Endothelial cell (in vitro differentiated cells): Measurements from ENCODE around the gene ARHGEF11. TPM values are rescaled to one million over a fixed set of nuclear protein-coding genes. Genes with fewer than 3 reads are reported as not detected.

ENCODE experiments used
- DNase-seq: peaks from one replicate; pipeline ENCODE4 v3.0.0; 2021; ENCODE audit warnings: low spot score
- H3K27ac Mint-ChIP-seq: one replicate; pipeline ENCODE4 v1.8.0; 2021; ENCODE audit warnings: mixed read lengths, inconsistent platforms; ENCODE audit not compliant: unreplicated experiment
- H3K27me3 Mint-ChIP-seq: one replicate; pipeline ENCODE4 v1.8.0; 2021; ENCODE audit warnings: mild to moderate bottlenecking, moderate library complexity, mixed read lengths, inconsistent platforms; ENCODE audit not compliant: unreplicated experiment
- H3K36me3 Mint-ChIP-seq: one replicate; pipeline ENCODE4 v1.8.0; 2021; ENCODE audit warnings: mild to moderate bottlenecking, low read depth, mixed read lengths, inconsistent platforms; ENCODE audit not compliant: unreplicated experiment
- H3K4me1 Mint-ChIP-seq: one replicate; pipeline ENCODE4 v1.8.0; 2021; ENCODE audit warnings: mild to moderate bottlenecking, mixed read lengths, inconsistent platforms; ENCODE audit not compliant: unreplicated experiment
- H3K4me3 Mint-ChIP-seq: one replicate; pipeline ENCODE4 v1.8.0; 2021; ENCODE audit warnings: mild to moderate bottlenecking, mixed read lengths, inconsistent platforms; ENCODE audit not compliant: unreplicated experiment
- H3K9me3 Mint-ChIP-seq: one replicate; pipeline ENCODE4 v1.8.0; 2021; ENCODE audit warnings: mixed read lengths, inconsistent platforms; ENCODE audit not compliant: unreplicated experiment
- total RNA-seq: library from RNA; stranded (reverse); fragmentation: NEBNext Ultra II Directional; extraction: Animal tissue kit (Norgen Biotek cat#: 25700); gene quantifications from one replicate; pipeline ENCODE4 v1.2.1, GENCODE V29; 2021; ENCODE audit not compliant: unreplicated experiment
- TF ChIP-seq, protein P1 (sequence below): fragments of 200-600 bp; sonication (generic); IDR thresholded peaks from one replicate; pipeline ENCODE4 v1.5.0; 2021; ENCODE audit warnings: antibody characterized with exemption; ENCODE audit not compliant: unreplicated experiment

ARHGEF11 gene
- total RNA-seq, 1 donor from 2014 or later, result 48.4 TPM

GRCh38 chr1:156958247-156958714, 87.3 kb downstream of the ARHGEF11 start:
- Mint-ChIP-seq H3K9me3 (no peaks in the 10 kb centered on the region), H3K27me3 (peaks cover 11% of the 10 kb centered on the region), H3K36me3 (peaks cover 69% of the 10 kb centered on the region), H3K27ac (no peak overlapping the region), H3K4me1 (peaks cover 25% of the 10 kb centered on the region), H3K4me3 (peak overlapping the region; percentile 73)
- TF ChIP-seq, protein P1, sequence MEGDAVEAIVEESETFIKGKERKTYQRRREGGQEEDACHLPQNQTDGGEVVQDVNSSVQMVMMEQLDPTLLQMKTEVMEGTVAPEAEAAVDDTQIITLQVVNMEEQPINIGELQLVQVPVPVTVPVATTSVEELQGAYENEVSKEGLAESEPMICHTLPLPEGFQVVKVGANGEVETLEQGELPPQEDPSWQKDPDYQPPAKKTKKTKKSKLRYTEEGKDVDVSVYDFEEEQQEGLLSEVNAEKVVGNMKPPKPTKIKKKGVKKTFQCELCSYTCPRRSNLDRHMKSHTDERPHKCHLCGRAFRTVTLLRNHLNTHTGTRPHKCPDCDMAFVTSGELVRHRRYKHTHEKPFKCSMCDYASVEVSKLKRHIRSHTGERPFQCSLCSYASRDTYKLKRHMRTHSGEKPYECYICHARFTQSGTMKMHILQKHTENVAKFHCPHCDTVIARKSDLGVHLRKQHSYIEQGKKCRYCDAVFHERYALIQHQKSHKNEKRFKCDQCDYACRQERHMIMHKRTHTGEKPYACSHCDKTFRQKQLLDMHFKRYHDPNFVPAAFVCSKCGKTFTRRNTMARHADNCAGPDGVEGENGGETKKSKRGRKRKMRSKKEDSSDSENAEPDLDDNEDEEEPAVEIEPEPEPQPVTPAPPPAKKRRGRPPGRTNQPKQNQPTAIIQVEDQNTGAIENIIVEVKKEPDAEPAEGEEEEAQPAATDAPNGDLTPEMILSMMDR, result no peak
- DNase-seq, result no peak

DNA sequence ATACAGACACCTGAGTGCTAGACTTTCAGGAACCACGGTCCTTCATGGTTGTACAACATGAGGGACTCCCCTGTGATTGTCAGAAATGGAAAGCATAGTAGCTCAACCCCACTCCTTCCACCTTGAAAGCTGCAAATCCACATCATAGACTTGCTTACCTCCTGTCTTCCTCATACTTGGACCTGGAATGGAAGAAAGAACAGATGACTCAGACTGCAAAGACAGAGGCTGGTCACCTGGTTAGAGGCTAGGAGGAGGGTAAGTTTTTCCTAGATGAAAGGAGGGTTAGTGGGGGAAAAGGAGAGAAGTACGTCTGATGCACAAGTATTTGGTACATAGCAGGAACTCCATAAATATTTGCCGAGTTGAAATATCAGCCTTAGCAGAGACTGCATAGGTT, 87.9 kb downstream of the ARHGEF11 start:
- H3K4me3 Mint-ChIP-seq, result no peak overlapping the region
- peaks cover 11% of the 10 kb centered on the region for H3K27me3 Mint-ChIP-seq
- TF ChIP-seq, protein P1, result no peak
- no peaks in the 10 kb centered on the region for H3K9me3 Mint-ChIP-seq
- no peak overlapping the region for H3K27ac Mint-ChIP-seq
- H3K36me3 Mint-ChIP-seq, result peaks cover 63% of the 10 kb centered on the region
- H3K4me1 Mint-ChIP-seq, result peaks cover 20% of the 10 kb centered on the region
- no peak for DNase-seq

DNA sequence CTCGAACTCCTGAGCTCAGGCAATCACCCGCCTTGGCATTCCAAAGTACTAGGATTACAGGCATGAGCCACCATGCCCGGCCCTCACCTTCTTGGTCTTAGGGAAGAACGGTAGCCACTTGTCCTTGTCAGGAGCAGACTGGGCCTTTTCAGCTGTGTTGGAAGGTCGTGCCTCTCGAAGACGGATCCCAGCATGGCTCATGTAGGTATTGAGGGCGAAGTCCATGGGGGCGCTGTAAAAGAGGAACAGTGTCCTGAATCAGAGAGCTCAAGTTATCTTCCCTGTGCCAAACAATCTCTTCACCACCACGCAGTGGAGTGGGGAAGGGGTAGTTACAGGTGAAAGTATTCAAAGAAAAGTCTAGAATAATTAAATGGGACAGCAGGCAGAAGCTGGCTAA, 89.2 kb downstream of the ARHGEF11 start:
- TF ChIP-seq, protein P1, result no peak
- Mint-ChIP-seq H3K4me3 (no peak overlapping the region), H3K36me3 (peaks cover 62% of the 10 kb centered on the region), H3K27me3 (peaks cover 11% of the 10 kb centered on the region), H3K4me1 (peaks cover 21% of the 10 kb centered on the region), H3K9me3 (no peaks in the 10 kb centered on the region), H3K27ac (no peak overlapping the region)
- DNase-seq, result no peak

DNA sequence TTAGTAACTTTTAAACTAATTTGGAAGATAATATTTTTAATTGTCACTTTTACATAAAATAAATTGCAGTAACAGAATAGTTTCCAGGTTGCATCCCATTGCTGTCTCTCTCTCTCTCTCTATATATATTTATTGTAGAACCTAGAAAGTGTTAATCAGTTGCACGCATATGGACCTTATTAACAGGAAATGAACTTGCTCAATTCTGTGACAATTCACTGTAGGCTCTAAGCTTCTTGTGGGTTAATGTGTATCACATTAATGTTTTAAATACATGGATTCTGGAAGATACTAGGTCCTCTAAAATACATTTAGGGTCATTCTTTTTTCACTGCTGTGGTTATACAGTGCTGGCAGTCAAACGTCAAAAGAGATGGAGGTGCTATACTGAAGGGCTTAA, 92.0 kb downstream of the ARHGEF11 start:
- DNase-seq, result no peak
- peaks cover 9% of the 10 kb centered on the region for H3K27me3 Mint-ChIP-seq
- peaks cover 8% of the 10 kb centered on the region for H3K4me1 Mint-ChIP-seq
- H3K4me3 Mint-ChIP-seq, result no peak overlapping the region
- no peak overlapping the region for H3K27ac Mint-ChIP-seq
- H3K36me3 Mint-ChIP-seq, result peaks cover 51% of the 10 kb centered on the region
- TF ChIP-seq, protein P1, result no peak
- H3K9me3 Mint-ChIP-seq, result no peaks in the 10 kb centered on the region

GRCh38 chr1:156951371-156951770, 94.2 kb downstream of the ARHGEF11 start:
- no peak for DNase-seq
- Mint-ChIP-seq H3K36me3 (peaks cover 44% of the 10 kb centered on the region), H3K27ac (peak overlapping the region; percentile 2), H3K4me3 (peak overlapping the region; percentile 7), H3K9me3 (no peaks in the 10 kb centered on the region), H3K4me1 (peaks cover 3% of the 10 kb centered on the region), H3K27me3 (peaks cover 9% of the 10 kb centered on the region)
- TF ChIP-seq, protein P1, result no peak
